ENCODE measurements around the gene VIPR2.
"Not testable (repeated sequence)": the region's sequence is repeated elsewhere in the genome, so short reads cannot be mapped to it uniquely, and the experiment has no call there.

Gene VIPR2

DNA sequence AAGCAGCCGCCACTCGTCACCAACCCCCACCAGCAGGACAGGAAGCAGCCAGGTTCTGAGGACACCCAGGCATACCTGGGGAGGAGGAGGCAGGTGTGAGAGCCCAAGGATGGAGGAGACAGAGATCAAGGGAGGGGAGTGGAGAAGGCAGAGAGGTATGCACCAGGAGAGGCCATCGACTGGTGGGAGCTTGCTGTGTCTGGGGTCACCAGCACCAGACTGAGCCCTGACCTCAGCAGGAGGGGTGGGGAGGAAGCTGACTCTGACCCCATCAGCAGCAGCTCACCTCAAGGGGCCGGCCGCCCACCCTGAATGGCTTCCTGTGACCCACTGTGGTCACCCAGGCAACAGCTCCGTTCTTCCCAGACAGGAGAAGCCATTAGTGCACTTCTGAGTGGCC lies 7.8 kb downstream of the VIPR2 start:
- Histone ChIP-seq H3K4ac (ENCODE audit: low read depth, low read length) (no peak overlapping the region), H3K79me2 (ENCODE audit: control insufficient read depth, insufficient read depth, low read length, poor library complexity) (no peaks in the 10 kb centered on the region), H3K23ac (ENCODE audit: low read length) (no peak overlapping the region), H3K18ac (ENCODE audit: low read length) (no peak overlapping the region), H2BK5ac (ENCODE audit: low read depth, low read length, poor library complexity) (no peak overlapping the region), H3K9me3 (ENCODE audit: insufficient read depth, low read depth, low read length) (no peaks in the 10 kb centered on the region), H2BK12ac (ENCODE audit: low read length) (no peak overlapping the region), H2AFZ (ENCODE audit: insufficient read depth, low read length, poor library complexity) (no peak overlapping the region), H3K4me1 (ENCODE audit: control insufficient read depth in 1 of 2, insufficient read depth in 2 of 2, low read length in 2 of 2) (no peaks in the 10 kb centered on the region), H4K91ac (ENCODE audit: low read depth, low read length) (no peak overlapping the region), H3K79me1 (ENCODE audit: low read length) (no peaks in the 10 kb centered on the region), H3K4me2 (ENCODE audit: low read length) (no peak overlapping the region), H4K8ac (ENCODE audit: low read depth, low read length) (no peak overlapping the region), H3K36me3 (ENCODE audit: control insufficient read depth in 1 of 2, insufficient read depth in 2 of 2, low read length in 2 of 2) (peaks cover 0 to 3% of the 10 kb centered on the region in 2 experiments), H3K27ac (ENCODE audit: low read depth, low read length) (no peak overlapping the region), H2AK5ac (ENCODE audit: low read length) (no peak overlapping the region), H3K9ac (ENCODE audit: low read length) (no peak overlapping the region), H4K12ac (ENCODE audit: low read depth, low read length) (no peak overlapping the region), H3K14ac (ENCODE audit: low read length) (no peak overlapping the region), H2BK120ac (ENCODE audit: insufficient read depth, low read length, poor library complexity) (no peak overlapping the region), H3K27me3 (ENCODE audit: insufficient read depth, low read length) (no peaks in the 10 kb centered on the region), H3K4me3 (ENCODE audit: low read depth, low read length) (no peak overlapping the region)
- DNase-seq = no peak
- WGBS (ENCODE audit: extremely low coverage, insufficient coverage, insufficient read length) = no CpG with 5 or more reads among the region's 6 CpGs

DNA sequence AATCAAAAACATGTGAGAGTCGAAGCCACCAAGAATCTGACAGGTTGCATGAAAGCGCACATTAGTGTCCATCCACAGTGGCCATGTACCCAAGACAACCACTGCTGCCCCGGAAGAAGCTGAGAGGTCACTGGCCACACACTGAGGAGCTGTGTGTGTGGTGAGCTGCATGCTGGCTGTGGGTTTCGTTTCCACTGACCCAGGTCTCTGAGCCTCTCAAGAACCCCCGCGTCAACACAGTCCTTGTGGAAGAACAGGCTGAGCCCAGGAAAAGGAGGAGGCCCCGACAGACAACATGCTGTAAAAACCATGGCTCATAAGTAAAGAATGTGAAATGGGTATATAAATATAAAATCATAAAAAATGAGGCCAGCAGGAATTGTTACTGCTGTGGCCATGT lies 8.2 kb downstream of the VIPR2 start:
- Histone ChIP-seq H3K4me2 (ENCODE audit: low read length) (no peak overlapping the region), H3K27me3 (ENCODE audit: insufficient read depth, low read length) (no peaks in the 10 kb centered on the region), H2AFZ (ENCODE audit: insufficient read depth, low read length, poor library complexity) (no peak overlapping the region), H3K36me3 (ENCODE audit: control insufficient read depth in 1 of 2, insufficient read depth in 2 of 2, low read length in 2 of 2) (peaks cover 0 to 3% of the 10 kb centered on the region in 2 experiments), H3K14ac (ENCODE audit: low read length) (no peak overlapping the region), H3K9me3 (ENCODE audit: insufficient read depth, low read depth, low read length) (no peaks in the 10 kb centered on the region), H2BK5ac (ENCODE audit: low read depth, low read length, poor library complexity) (no peak overlapping the region), H4K12ac (ENCODE audit: low read depth, low read length) (no peak overlapping the region), H3K23ac (ENCODE audit: low read length) (no peak overlapping the region), H2AK5ac (ENCODE audit: low read length) (no peak overlapping the region), H3K18ac (ENCODE audit: low read length) (no peak overlapping the region), H3K79me2 (ENCODE audit: control insufficient read depth, insufficient read depth, low read length, poor library complexity) (no peaks in the 10 kb centered on the region), H3K9ac (ENCODE audit: low read length) (no peak overlapping the region), H2BK12ac (ENCODE audit: low read length) (no peak overlapping the region), H4K91ac (ENCODE audit: low read depth, low read length) (no peak overlapping the region), H3K27ac (ENCODE audit: low read depth, low read length) (no peak overlapping the region), H3K79me1 (ENCODE audit: low read length) (no peaks in the 10 kb centered on the region), H3K4me1 (ENCODE audit: control insufficient read depth in 1 of 2, insufficient read depth in 2 of 2, low read length in 2 of 2) (no peaks in the 10 kb centered on the region), H3K4me3 (ENCODE audit: low read depth, low read length) (no peak overlapping the region), H4K8ac (ENCODE audit: low read depth, low read length) (no peak overlapping the region), H2BK120ac (ENCODE audit: insufficient read depth, low read length, poor library complexity) (no peak overlapping the region), H3K4ac (ENCODE audit: low read depth, low read length) (no peak overlapping the region)
- no CpG with 5 or more reads among the region's 7 CpGs for WGBS (ENCODE audit: extremely low coverage, insufficient coverage, insufficient read length)
- DNase-seq = no peak

DNA sequence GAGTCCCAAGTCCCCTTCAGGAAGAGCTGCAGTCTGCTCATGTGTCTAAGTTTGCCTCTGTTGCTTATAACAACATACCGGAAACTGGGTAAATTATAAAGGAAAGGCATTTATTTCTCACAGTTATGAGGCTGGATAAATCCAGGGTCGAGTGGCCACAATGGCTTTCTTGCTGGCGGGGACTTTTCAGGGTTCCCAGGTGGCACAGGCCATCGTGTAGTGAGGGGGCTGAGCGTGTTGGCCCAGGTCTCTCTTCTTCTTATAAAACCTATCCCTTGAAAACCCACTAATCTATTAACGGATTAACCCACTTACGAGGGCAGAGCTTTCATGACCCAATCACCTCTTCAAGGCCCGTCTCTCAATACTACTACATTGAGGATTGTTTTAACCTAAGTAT lies 8.7 kb downstream of the VIPR2 start:
- H3K4ac ChIP-seq (ENCODE audit: low read depth, low read length) = no peak overlapping the region
- no CpG with 5 or more reads among the region's 8 CpGs for WGBS (ENCODE audit: extremely low coverage, insufficient coverage, insufficient read length)
- DNase-seq = no peak

DNA sequence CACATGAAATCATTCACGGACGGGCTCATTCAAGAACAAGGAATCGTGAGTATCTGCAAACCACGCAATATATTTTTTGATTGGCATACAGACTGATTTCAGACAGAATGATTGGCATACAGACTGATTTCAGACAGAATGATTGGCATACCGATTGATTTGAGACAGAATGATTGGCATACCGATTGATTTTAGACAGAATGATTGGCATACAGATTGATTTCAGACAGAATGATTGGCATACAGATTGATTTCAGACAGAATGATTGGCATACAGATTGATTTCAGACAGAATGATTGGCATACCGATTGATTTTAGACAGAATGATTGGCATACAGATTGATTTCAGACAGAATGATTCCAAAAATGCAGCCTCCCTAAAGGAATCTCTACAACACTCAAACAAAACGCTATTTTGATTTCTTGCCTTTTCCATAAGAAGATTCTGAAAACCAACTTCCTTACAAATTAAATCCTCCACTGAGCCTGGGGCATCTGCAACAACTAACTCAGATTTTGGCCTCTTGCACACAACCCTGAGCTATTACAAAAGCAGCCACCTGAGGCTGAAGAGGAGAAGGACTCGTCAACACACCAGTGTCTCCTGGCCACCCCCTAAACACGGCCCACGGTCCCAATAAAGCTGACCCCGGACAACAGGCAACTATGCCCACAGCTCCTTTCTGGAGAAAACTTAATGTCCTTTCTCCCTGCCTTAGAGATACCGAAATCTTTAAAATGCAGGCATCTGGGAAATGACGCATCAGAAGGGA lies 11.8 kb downstream of the VIPR2 start:
- H2BK120ac ChIP-seq (ENCODE audit: insufficient read depth, low read length, poor library complexity) = not testable (repeated sequence)
- no CpG with 5 or more reads among the region's 14 CpGs for WGBS (ENCODE audit: extremely low coverage, insufficient coverage, insufficient read length)

More for the DNA sequence above, 8.7 kb downstream of the VIPR2 start:
- no peak overlapping the region for H3K23ac ChIP-seq (ENCODE audit: low read length)
- H3K4me1 ChIP-seq (ENCODE audit: control insufficient read depth in 1 of 2, insufficient read depth in 2 of 2, low read length in 2 of 2) = no peaks in the 10 kb centered on the region
- H2AK5ac ChIP-seq (ENCODE audit: low read length) = no peak overlapping the region
- no peaks in the 10 kb centered on the region for H3K79me2 ChIP-seq (ENCODE audit: control insufficient read depth, insufficient read depth, low read length, poor library complexity)
- H2BK120ac ChIP-seq (ENCODE audit: insufficient read depth, low read length, poor library complexity) = no peak overlapping the region
- H2BK12ac ChIP-seq (ENCODE audit: low read length) = no peak overlapping the region
- no peak overlapping the region for H3K4me3 ChIP-seq (ENCODE audit: low read depth, low read length)
- H3K18ac ChIP-seq (ENCODE audit: low read length) = no peak overlapping the region
- H4K8ac ChIP-seq (ENCODE audit: low read depth, low read length) = no peak overlapping the region
- H3K27ac ChIP-seq (ENCODE audit: low read depth, low read length) = no peak overlapping the region
- H3K27me3 ChIP-seq (ENCODE audit: insufficient read depth, low read length) = no peaks in the 10 kb centered on the region
- H3K9me3 ChIP-seq (ENCODE audit: insufficient read depth, low read depth, low read length) = no peaks in the 10 kb centered on the region
- peaks cover 0 to 3% of the 10 kb centered on the region in 2 experiments for H3K36me3 ChIP-seq (ENCODE audit: control insufficient read depth in 1 of 2, insufficient read depth in 2 of 2, low read length in 2 of 2)
- H3K4me2 ChIP-seq (ENCODE audit: low read length) = no peak overlapping the region
- no peaks in the 10 kb centered on the region for H3K79me1 ChIP-seq (ENCODE audit: low read length)
- H2BK5ac ChIP-seq (ENCODE audit: low read depth, low read length, poor library complexity) = no peak overlapping the region
- H3K14ac ChIP-seq (ENCODE audit: low read length) = no peak overlapping the region
- H4K12ac ChIP-seq (ENCODE audit: low read depth, low read length) = no peak overlapping the region
- H3K9ac ChIP-seq (ENCODE audit: low read length) = no peak overlapping the region
- H4K91ac ChIP-seq (ENCODE audit: low read depth, low read length) = no peak overlapping the region
- H2AFZ ChIP-seq (ENCODE audit: insufficient read depth, low read length, poor library complexity) = no peak overlapping the region

More for the DNA sequence above, 11.8 kb downstream of the VIPR2 start:
- not testable (repeated sequence) for H3K79me2 ChIP-seq (ENCODE audit: control insufficient read depth, insufficient read depth, low read length, poor library complexity); H3K9ac ChIP-seq (ENCODE audit: low read length); H3K27ac ChIP-seq (ENCODE audit: low read depth, low read length); H3K4ac ChIP-seq (ENCODE audit: low read depth, low read length); DNase-seq; H4K91ac ChIP-seq (ENCODE audit: low read depth, low read length); H2AK5ac ChIP-seq (ENCODE audit: low read length); H4K8ac ChIP-seq (ENCODE audit: low read depth, low read length); H3K27me3 ChIP-seq (ENCODE audit: insufficient read depth, low read length); H4K12ac ChIP-seq (ENCODE audit: low read depth, low read length); H2BK5ac ChIP-seq (ENCODE audit: low read depth, low read length, poor library complexity); H3K23ac ChIP-seq (ENCODE audit: low read length); H3K4me3 ChIP-seq (ENCODE audit: low read depth, low read length); H3K79me1 ChIP-seq (ENCODE audit: low read length); H3K4me2 ChIP-seq (ENCODE audit: low read length); H3K18ac ChIP-seq (ENCODE audit: low read length); H3K36me3 ChIP-seq (ENCODE audit: control insufficient read depth in 1 of 2, insufficient read depth in 2 of 2, low read length in 2 of 2); H3K9me3 ChIP-seq (ENCODE audit: insufficient read depth, low read depth, low read length); H3K14ac ChIP-seq (ENCODE audit: low read length); H3K4me1 ChIP-seq (ENCODE audit: control insufficient read depth in 1 of 2, insufficient read depth in 2 of 2, low read length in 2 of 2); H2BK12ac ChIP-seq (ENCODE audit: low read length); H2AFZ ChIP-seq (ENCODE audit: insufficient read depth, low read length, poor library complexity)

Measured in trophoblast cell (in vitro differentiated cells and primary cell).